ENCODE measurements around the gene APBA2. TPM values are rescaled to one million over a fixed set of nuclear protein-coding genes. Genes with fewer than 3 reads are reported as not detected.
"Not testable (repeated sequence)": the region's sequence is repeated elsewhere in the genome, so short reads cannot be mapped to it uniquely, and the experiment has no call there.

The APBA2 gene
- polyA plus RNA-seq, 3 donors, result 13.1 to 16.6 (median 15.2) TPM

DNA sequence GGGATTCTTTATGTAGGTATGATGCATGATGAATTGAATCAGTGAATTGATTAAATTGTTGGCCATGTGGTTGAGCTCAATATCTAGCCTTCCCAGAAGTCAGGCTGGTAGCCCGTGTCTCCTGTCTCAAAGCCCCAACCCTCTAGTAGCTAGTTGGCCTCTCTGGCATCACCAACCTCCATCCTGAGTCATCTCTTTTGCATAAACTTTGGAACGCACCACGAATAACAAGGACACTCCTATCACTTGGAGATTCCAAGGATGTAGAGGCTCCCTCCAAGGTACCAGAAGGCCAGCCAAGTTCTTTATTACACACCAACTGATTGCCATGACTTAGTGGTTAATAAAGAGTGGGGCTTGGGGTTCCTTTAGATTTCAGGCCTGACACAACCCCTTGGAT is 148.4 kb downstream of the APBA2 start:
- DNase-seq (ENCODE audit: extremely low read depth in 1 of 11, low read depth in 9 of 11, low spot score in 4 of 11), result no peak

DNA sequence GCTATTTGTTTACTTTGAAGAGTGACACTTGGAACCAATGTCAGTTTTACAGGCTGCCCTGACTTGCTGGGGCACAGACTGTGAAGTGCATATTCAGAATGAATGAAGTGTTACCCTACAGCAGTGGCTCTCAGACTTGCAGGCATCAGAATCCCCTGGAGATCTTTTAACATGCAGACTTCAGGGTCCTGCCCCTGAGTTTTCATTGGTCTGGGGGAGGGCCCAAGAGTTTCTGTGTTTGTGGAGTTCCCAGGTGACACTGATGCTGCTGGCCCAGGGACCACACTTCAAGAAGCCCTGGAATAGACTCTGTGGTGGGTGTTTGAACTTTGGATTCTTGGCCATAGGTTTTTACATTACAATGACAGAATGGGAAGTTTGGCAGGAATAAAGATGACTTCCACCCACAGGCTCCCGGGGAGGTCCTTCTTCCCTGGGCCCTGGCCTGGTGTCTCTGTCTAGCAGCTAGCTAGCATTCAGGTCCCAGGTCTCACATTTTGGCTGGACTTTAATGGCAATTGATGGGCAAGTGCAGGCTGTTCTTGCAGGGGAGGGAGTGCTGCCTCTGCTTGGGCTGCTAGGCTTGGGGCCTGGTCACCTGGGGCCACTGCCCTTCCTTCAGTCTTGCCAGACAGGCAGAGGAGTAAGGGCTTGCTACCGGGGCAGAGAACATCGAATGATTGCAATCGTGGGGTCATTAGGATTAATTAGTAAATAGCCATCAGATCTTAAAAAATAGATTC is 149.0 kb downstream of the APBA2 start:
- no peak for DNase-seq (ENCODE audit: extremely low read depth in 1 of 11, low read depth in 9 of 11, low spot score in 4 of 11)

DNA sequence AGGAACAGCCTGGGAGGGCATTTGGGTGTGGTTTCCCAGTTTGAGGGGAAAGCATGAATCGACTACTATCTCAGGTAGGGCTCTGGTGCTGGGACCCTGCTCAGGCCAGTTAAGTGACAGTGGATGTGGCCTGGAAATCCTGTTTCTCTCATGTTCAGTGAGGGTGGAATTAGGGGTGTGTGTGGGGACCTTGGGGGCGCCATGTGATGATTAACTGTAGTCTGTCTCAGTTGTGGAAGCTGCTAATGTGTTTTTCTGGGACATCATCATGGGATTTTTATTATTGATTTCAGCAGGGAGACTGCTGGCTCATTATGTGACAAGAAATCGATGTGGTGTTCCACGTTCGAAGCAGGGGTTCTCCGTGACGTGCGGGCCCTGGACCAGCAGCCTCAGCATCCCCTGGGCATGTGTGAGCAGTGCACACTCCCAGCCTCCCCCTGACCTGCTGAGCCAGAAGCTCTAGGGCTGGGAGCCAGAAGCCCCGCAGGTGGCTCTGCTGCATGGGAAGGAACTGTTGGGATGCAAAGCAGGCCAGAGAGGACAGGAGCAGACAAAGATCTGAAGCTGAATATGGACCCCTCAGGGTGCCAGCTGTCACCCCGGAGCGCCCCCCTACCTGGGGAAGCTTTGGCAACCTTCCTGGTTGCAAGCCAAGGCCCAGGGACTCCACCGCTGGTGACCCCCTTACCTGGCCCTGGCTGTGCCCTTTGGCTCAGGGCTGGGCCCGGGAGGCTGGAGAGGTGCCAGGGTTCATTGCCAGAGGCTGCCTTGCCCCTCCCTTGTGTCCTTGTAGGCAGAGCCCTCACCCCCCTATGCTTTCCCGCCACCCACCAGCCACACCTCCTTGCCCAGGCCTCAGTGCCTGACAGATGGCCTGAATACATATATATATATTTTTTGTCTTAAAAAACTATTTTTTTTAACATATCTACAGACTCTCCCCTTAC is 149.8 kb downstream of the APBA2 start:
- DNase-seq (ENCODE audit: extremely low read depth in 1 of 11, low read depth in 9 of 11, low spot score in 4 of 11), result no peak

DNA sequence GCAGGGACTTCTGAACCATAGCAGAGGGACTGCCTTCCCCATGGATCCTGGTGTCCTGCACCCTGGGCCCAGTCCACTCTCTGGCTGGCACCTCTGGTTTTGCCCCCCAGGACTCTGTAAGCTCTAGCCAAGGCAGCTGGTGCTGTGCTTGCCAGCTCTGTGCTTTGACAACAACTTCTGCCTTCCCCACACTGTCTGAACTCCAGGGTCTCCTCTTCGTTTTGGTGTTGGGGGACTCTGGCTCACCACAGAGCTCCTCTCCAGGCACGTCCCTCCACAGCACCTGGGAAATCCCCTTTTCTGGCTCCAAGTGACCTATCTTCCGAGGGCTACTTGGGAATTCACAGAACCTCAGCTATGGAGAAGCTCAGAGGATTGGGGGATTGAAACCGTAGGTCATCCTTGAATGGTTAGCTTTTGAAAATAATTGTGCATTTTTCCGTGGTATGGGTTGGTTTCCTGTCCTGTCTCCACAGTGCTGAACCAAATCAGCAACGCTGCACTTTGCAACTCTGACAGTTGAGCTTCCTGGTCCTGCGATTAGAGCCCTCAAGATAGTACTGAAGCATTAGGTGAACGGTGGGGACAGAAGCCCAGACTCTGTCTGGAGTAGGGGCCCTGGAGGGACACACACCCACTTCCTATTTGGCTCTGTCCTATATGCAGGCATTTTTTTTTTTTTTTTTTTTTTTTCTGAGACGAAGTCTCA is 152.4 kb downstream of the APBA2 start:
- DNase-seq (ENCODE audit: extremely low read depth in 1 of 11, low read depth in 9 of 11, low spot score in 4 of 11), result no peak

DNA sequence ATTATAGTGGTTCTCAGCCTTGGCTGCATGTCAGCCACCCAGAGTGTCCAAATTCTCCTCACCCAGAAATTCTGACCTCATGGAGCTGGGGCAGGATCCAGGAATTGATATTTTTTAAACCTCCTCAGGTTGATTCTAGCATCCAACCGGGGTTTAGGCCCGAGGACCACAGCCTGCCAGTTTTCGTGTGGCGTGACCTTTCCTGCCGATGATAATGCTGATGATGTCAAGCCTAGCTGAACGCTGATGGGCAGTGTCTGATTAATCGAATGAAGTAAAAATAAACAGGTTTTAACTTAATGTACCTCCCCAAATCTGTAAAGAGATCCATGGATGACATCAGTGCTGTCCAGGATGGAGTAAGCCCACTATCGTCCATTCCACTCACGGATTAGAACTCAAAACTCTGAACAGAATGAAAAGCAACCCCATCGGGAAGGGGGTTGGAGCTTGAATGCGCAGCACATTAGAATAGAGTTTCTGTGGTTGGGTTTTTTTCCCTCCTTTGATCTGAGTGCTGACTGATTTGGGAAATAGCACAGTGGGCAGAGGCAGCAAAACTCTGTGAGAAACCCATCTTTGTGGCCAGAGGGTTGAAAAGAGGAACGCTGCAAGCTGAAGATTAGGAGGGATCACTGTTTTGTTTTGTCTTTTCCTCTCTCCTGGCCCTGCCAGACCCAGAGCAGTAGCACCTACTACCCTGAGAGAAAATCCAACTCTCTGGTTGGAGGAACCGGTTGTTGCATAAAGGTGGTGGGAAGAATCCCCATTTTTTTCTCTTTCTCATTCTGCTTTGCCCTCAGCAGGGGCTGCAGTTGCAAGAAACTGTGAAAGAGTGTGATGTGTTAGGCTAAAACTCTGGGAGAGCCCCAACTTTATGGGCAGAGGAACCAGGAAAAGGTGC is 153.9 kb downstream of the APBA2 start:
- no peak for DNase-seq (ENCODE audit: extremely low read depth in 1 of 11, low read depth in 9 of 11, low spot score in 4 of 11)

DNA sequence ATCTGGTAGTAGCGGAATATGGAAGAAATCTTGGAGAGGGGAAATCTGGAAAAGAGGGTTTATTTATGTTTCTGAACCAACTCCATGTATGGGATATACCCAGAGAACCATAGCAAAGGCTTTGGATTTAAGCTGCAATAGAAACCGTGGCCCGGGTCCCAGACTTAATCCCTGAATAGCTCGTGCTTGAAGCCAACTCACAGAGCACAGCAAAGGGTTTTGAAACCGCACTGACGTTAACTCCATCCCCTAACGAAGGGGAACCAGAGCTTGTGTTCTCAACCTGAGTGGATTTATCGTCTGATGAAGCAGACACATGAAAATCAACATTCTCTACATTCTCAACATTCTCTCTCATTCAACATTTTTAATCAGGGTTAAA is 154.6 kb downstream of the APBA2 start:
- DNase-seq (ENCODE audit: extremely low read depth in 1 of 11, low read depth in 9 of 11, low spot score in 4 of 11), result no peak

DNA sequence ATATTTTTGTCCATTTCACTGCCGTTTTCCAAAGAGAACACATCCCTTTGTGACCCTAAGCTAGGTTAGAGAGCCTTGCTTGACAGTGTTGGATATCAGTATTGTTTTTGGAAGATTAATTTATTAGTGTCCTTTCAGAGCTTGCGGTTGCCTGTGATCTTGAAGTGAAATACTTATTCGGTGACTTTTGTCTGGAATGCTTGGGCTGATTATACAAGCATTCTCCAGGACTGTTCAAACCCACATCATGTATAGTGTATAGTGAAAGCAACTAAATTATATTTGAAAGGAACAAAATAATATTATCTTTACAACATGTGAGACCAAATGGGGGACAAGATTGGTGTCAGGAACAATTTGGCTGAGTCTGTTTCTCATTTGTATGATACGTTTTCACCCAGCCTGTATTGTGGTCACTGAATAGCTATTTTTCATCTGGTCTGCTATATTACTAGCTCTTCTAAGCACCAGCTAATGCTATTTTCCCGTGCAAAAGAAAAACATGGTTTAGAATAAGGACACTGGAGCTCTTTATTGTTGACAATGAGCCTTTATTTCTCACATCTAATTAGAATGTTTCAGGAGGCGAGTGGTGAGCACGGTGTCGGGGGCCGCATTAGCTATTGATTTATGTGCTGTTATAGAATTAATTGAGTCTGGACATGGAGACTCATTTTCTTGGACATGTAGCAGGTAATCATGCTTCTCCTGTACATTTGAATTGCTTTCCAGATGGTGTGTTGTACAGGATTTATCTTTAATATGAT is 158.1 kb downstream of the APBA2 start:
- DNase-seq (ENCODE audit: extremely low read depth in 1 of 11, low read depth in 9 of 11, low spot score in 4 of 11), result no peak

DNA sequence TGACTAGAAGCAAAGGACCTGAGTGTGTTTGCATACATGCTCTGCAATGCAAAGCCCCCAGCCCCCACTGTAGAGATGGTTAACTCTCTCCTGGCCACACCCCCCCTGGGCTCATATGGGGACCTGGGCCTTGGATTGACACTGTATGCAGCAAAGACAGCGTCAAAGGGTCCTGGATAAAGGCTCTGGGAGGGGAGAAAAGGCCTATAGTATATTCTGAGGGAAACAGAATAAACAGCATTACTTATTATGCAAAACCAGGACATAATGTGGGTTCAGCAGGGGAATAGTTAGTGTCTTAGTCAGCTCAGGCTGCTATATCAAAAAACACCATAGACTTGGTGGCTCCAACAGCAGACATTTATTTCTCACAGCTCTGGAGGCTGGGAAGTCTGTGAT is 158.7 kb downstream of the APBA2 start:
- DNase-seq (ENCODE audit: extremely low read depth in 1 of 11, low read depth in 9 of 11, low spot score in 4 of 11), result no peak

DNA sequence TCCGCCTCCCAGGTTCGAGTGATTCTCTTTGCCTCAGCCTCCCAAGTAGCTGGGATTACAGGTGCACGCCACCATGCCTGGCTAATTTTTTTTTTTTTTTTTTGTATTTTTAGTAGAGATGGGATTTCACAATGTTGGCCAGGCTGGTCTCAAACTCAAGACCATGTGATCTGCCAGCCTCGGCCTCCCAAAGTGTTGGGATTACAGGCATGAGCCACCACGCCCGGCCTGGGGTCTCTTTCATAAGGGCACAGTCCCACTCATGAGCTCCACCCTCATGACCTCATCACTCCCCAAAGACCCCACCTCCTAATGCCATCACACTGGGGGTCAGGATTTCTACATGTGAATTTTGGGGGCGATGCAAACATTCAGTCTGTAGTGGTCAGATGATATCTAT is 159.4 kb downstream of the APBA2 start:
- not testable (repeated sequence) for DNase-seq (ENCODE audit: extremely low read depth in 1 of 11, low read depth in 9 of 11, low spot score in 4 of 11)

DNA sequence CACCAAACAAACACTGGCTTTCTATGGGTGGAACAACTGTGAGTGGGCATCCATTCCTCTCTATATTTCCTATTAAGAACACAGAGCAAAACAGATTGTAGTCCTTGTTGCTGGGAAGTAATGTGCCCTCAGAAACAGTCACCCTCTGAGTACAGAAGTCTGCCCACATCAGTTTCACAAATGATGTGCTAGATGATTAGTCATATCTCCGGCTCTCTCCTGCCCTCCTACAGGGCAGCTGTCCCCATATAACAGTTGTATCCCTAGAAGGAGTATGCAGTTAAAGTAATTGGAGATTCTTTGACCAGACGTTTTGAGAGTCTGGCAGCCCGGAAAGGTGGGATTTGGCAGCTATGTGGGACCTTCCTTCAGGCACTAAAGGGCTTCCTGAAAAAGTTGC is 159.9 kb downstream of the APBA2 start:
- DNase-seq (ENCODE audit: extremely low read depth in 1 of 11, low read depth in 9 of 11, low spot score in 4 of 11), result no peak

DNA sequence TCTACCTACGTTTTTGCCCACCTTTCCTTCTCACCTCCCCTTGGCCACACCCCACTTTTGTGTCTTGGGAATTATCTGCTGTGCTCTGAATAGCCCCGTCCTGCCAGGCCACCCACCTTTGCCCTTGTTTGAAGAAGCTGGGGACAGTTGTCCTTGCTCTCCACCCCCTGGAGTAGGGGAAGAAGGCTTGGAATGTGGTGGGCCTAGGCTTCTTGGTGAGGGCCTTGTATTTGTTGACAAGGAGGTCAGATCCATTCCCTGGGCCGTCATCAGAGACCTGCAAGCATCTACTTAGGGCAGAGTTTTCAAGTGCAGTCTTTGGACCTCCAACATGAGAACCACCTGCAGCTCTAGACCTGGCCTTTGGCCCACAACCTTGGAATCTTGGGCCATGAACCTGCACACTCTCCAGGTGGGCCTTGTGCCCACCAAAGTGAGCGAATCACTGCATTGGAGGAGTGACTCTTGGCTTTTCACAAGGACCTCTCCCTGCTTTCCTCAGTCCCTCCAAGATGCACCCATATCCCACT is 160.6 kb downstream of the APBA2 start:
- no peak for DNase-seq (ENCODE audit: extremely low read depth in 1 of 11, low read depth in 9 of 11, low spot score in 4 of 11)

DNA sequence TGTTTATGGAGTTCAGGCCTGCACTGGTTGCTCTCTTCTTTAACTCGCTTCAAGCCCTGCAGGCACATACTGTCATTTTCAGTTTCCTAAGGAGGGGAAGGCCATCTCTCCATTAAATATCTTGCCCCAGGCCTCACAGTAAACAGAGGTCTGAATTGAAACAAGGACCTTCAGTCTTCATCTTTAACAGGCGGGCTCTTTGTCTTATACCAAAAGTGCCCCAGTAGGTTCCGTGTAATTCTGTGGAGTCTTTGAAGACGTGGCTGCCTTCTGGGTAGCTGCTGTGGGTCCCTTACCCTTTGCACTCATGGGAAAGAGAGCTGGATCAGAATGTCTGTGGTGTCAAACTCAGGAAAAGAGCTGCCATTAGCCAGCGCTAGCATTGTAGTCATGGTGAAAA is 161.2 kb downstream of the APBA2 start:
- DNase-seq (ENCODE audit: extremely low read depth in 1 of 11, low read depth in 9 of 11, low spot score in 4 of 11), result no peak

DNA sequence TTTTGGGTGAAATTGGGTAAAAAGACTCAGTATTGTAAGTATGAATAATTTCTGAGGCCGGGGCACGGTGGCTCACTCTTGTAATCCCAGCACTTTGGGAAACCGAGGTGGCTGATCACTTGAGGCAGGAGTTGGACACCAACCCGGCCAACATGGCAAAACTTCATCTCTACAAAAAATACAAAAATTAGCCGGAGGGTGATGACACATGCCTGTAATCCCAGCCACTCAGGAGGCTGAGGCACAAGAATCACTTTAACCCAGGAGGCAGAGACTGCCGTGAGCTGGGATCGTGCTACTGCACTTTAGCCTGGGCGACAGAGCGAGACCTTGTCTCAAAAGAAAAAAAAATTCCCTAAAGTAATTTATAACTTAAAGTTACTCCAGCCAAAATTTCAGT is 162.2 kb downstream of the APBA2 start:
- DNase-seq (ENCODE audit: extremely low read depth in 1 of 11, low read depth in 9 of 11, low spot score in 4 of 11), result no peak

DNA sequence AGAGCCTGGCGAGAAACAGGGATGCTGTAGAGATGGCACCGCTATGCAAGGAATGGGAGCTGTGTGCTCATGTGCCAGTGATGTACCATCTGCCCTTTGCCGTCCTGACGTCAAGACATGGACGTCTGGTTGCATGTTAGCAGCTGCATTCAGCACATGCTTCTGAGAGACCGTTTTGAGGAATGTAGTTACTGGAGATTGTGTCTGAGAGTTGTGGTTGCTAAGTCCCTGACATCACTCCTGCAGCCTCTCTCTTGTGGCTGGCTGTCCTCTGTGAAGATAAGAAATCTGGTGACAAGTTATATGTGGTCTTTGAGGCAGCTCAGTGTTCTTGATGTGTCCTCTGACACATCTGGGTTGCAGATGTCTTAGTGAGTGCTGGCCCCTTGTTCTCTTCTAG is 165.1 kb downstream of the APBA2 start:
- DNase-seq (ENCODE audit: extremely low read depth in 1 of 11, low read depth in 9 of 11, low spot score in 4 of 11), result no peak

DNA sequence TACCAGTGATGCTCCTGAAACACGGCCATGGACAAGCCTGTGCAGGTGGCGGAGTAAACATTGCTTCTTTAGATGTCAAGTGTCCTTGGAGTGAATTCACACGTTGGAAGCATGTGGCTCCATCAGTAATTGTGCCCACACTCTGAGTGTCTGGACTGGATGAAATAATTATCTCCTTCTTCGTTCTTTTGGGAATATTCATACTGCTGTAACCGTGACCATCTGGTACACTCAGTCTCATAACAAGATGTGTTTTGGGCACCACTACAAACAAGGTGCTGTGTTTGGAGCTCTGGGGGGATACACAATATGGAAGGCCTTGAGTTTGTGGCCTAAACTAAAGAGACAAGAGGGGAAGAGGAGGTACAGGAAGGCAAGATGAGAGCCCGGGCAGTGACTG is 165.6 kb downstream of the APBA2 start:
- no peak for DNase-seq (ENCODE audit: extremely low read depth in 1 of 11, low read depth in 9 of 11, low spot score in 4 of 11)

DNA sequence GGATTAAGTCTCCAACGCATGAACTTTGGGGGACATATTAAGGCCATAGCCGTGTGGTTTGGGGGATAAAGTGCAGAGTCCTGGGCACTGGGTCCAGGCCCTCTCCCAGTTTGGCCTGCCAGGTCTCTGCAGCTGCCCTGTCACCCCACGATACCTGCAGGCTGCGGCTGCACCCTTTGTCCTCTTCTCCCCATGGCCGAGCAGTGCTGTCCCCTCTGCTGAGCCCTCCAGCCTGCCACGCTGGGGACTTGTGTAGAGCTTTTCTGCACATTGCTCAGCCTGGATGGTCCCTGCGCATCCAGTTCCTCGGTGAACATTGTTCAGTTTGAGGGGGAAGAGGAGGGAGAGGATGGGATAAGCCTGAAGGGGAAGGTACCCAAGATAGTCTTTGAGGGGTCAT is 167.2 kb downstream of the APBA2 start:
- no peak for DNase-seq (ENCODE audit: extremely low read depth in 1 of 11, low read depth in 9 of 11, low spot score in 4 of 11)

DNA sequence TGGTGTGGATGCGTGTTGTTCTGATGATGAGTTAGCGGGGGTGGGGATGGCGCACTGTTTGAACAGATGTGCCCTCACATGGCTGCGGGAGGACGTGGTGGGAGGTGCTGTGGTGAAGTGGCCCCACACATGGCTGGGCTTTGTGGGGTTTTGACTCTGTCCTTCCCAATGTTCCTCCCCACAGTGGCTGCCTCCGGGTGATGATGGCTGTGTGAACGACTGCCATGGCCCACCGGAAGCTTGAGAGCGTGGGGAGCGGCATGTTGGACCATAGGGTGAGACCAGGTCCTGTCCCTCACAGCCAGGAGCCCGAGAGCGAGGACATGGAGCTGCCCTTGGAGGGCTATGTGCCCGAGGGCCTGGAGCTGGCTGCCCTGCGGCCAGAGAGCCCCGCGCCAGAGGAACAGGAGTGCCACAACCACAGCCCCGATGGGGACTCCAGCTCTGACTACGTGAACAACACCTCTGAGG is 167.9 kb downstream of the APBA2 start:
- DNase-seq (ENCODE audit: extremely low read depth in 1 of 11, low read depth in 9 of 11, low spot score in 4 of 11), result no peak

Measured in renal cortex interstitium (tissue), 11 donors.